HUDEP-2 (cell line): ENCODE data around the gene MPIG6B.

ENCODE experiments used
- DNase-seq, 76 experiments: peaks; one replicate each; lab custom pipeline; 2025; ENCODE audit not compliant: unreplicated experiment in 76 of 76; lab: John Stamatoyannopoulos, UW

The MPIG6B gene, protein sequence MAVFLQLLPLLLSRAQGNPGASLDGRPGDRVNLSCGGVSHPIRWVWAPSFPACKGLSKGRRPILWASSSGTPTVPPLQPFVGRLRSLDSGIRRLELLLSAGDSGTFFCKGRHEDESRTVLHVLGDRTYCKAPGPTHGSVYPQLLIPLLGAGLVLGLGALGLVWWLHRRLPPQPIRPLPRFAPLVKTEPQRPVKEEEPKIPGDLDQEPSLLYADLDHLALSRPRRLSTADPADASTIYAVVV

DNA sequence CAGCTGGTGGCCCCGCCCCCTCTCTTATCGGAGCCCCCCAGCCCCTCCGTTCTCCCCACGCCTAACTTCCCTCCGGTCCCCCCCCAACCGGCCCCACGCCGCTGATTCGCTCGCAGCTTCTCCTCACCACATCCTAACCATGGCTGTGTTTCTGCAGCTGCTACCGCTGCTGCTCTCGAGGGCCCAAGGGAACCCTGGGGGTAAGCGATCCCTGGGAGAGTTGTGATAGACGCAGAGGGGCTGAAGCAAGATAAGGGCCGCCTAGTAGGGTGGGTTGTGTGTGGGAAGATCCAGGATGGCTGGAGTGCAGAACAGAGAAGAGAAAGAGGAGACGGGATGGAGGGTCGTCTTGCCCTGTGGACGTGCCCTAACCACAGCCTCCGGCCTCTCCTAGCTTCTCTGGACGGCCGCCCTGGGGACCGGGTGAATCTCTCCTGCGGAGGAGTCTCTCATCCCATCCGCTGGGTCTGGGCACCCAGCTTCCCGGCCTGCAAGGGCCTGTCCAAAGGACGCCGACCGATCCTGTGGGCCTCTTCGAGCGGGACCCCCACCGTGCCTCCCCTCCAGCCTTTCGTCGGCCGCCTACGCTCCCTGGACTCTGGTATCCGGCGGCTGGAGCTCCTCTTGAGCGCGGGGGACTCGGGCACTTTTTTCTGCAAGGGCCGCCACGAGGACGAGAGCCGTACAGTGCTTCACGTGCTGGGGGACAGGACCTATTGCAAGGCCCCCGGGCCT is at the start of gene MPIG6B:
Gene MPIG6B, plus strand, starts transcription at position 129 of the 735 bp plus-strand sequence. Its CDS starts 11 bp downstream, at position 140.
- DNase-seq, result no peak

DNA sequence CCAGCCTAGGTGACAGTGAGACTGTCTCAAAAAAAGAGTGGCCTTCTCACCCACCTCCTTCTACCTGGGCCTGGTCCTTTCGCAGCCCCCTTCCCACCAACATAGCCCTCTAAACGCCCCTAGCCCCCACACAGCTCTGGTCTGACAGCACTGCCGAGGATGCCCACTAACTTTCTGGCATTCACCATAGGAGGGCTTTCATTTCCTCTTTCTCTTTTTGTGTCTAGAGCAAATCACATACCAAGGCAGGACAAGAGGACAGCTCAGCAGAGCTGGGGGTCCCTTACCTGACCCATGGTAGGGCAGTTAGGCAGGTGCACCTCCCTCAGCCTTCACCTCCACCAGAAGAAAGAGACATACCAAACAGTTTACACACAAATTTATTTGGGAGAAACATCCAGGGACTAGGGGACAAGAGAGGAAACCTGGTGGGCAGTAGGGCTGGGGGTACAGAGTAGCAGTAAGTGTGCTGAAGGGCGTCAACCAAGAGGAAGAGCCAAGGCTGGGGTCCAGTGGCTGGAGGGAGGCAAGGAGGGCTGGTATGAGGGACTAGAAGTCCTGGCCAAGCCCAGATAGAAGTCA is 46.8 kb upstream of the MPIG6B start:
- no peak for DNase-seq

DNA sequence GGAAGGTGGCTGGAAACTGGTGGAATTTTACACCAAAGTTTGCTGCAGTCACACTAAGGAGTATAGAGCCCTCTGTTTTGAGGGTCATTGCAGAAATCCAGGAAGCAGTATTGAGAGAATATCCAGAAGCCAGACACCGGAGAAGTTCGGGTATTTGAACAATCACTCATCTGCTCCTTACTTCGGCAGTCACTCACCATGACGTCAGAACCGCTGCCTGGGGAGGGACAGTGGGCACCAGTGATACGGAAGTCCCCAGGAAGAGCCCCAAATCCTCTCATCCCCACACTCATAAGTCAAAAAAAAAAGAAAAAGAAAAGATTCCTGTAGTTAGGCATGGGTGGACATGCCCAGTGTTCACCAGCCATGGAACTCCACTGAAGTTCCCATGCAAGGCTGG is 46.3 kb upstream of the MPIG6B start:
- no peak for DNase-seq

DNA sequence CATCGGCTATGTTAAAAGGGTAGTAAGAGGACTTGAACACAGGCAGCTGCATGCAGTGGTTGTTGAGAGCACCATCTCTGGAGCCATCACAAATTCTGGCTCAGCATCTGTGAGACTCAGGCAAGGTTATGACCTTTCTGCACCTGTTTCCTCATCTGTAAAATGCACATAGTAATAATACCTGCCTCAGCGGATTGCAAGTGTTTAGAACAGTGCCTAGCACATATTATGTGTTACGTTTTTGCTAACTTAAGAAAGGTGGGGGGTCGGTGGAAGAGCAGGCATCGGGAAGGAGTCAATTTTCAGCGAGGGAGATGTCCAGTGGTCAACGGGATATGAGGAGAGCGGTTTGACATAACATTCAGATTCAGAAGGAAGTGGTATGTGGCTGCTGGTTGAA is 45.2 kb upstream of the MPIG6B start:
- no peak for DNase-seq

DNA sequence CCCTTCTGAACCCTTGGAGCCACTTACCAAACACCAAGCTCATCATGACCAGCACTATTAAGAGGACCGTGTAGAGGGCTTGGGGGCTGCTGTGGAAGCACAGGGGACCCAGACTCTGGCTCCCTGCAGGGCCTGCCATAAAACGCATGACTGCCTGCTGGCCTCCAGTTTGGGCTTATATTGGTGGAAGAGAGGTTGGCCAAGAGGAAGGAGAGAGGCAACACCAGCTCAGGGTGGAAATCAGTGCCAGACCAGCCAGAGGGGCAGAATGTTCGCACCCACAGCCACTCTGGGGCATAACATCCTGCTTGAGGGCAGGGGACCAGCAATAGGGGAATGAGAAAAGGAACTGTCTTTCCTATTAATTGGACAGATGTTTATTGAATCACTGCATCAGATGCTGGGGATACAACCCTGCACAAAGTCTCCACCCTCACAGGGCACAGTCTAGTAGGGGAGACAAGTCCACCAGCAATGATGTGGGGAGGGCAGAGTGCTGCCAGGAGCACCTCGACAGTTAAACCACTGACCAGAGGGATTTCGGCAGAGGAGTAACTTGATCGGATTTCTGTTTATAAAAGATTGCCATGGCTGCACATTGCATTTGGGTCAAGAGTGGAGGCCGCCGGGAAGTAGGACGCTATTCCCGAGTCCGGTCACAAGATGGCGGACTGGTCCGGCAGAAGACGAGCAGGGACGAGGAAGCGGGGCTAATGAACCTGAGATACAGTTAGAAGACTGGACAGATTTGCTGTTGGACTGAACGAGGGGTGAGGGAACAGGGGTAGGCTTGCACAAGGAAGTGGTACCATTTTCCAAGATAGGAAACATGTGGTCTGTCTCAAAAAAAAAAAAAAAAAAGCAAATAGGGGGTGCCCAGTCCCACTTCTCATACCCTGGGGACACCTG is 42.7 kb upstream of the MPIG6B start, which contains the start of gene LY6G5C:
Gene LY6G5C, minus strand, starts transcription at position 842 of the 909 bp plus-strand sequence. Its CDS starts 694 bp downstream, at position 148.
- DNase-seq, result peak in 70 of 76 experiments; percentile 21 to 86 (median 70)

DNA sequence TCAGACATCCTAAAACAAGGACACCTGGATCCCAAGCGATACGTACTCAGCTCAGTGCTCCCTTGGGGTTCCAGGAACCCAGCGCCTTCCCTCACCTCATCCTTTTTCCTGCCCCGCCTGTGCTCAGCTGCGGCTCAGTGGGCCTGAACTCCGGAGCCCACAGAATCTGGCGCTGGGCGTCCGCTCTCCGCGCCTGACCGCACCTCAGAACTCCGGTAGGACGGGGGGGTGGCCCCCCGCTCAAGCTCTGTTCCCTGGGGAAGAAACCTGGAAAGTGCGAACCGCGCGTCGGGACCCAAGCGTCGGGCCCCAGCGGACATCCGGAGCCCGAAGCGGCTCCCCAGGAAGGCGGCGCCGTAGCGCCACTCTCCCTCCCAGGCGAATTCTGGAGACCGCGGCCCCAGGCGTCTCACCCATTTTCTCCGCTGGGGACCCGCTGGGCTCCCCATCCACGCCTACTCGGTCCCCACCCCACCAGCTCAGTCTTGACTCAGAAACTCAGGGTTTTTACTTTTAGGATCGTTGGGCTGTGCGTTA is 42.0 kb upstream of the MPIG6B start:
- DNase-seq, result peak in 20 of 76 experiments; percentile 16 to 45 (median 32)

DNA sequence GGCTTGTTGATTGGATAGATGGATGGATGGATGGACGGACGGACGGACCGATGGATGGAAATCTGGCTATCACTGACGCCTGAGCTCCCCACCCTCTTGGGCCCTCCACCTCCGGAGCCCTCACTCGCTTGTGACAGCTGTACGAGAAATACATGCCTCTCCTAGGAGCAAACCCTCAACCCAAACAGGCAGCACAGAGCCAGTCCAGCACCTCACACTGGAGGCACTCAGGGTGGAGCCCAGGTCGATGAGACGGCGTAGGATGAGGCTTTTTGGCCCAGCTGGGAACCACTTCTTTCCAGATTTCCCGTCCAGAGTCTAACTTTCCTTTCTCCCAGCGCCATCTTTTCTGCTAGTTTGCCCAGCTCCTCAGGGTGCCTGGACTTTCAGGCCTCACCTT is 39.6 kb upstream of the MPIG6B start:
- no peak for DNase-seq

DNA sequence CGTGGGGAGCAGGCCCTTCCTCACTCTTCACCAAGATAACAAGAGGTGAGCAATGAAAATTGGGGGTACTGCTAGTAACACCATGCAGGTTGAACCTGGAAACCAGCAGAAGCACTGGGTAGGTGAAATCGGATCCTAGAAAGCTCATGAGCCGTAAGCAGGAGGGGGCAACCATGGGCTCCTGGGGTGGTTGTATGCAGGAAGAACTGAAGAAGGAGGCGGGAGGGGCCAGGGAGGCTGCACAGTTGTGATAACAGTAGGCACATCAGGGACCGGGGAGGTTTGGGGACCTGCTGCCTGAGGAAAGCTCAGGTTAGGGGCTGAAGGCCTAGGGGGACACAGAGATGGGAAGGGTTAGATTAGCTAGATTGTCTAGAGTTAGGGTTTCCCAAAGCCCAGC is 36.7 kb upstream of the MPIG6B start:
- DNase-seq, result peak in 40 of 76 experiments; percentile 5 to 66 (median 40)

DNA sequence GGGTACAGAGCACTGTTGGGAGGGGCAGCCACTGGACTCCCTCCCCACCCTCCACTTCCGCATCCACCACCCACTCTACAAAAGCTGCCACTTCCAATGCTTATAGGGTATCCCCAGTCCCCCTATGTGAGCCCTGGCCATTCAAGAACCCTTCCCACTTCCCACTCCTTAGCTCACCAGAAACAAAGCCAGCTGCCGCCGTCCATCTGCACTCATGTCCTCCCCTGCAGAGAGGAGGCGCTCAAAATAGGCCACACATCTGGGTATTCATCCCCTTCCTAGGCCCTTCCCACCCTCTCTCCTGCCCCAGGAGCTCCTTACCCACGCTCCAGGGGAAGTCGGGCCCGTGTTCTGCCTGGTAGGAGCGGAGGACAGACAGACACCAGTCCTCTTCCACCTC is 35.9 kb upstream of the MPIG6B start:
- no peak for DNase-seq

DNA sequence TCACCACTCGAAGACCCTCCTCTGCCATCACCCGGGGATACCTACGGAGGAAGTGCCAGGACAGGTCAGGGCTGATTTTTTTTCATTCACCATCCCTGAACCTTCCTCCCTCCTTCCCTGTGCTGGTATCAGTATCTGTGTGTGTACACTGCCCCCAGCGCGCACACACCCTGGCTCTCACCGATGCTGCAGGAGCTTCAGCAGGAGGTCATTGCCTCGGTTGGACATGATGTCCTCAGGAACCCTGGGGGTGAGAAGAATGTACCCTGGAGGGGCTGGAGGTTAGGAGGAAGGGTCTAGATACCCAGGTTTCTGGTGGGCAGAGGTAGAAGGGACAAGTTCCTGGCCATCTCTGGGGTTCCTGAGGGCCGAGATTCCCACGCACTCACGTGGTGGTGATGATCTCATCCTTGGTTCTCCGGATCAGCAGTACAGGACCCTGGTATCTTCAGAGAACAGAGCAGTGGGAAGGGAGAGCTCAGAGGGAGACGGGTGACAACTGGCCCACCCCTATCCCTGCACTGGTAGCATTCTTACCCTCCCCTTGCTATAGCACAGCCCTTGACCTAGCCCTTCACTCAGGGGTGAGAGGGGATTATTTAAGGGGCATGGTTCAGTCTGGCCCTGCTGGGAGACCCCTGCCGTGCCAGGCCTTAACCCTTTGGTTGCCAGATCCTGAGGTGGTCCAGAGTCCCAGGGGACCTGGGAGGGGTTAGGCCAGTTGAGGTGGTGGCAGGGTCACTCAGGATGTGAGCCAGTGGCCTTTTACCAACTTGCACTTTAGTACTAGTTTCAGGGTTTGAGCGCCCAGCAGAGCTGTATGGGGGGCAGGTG is 35.1 kb upstream of the MPIG6B start:
- DNase-seq, result no peak

DNA sequence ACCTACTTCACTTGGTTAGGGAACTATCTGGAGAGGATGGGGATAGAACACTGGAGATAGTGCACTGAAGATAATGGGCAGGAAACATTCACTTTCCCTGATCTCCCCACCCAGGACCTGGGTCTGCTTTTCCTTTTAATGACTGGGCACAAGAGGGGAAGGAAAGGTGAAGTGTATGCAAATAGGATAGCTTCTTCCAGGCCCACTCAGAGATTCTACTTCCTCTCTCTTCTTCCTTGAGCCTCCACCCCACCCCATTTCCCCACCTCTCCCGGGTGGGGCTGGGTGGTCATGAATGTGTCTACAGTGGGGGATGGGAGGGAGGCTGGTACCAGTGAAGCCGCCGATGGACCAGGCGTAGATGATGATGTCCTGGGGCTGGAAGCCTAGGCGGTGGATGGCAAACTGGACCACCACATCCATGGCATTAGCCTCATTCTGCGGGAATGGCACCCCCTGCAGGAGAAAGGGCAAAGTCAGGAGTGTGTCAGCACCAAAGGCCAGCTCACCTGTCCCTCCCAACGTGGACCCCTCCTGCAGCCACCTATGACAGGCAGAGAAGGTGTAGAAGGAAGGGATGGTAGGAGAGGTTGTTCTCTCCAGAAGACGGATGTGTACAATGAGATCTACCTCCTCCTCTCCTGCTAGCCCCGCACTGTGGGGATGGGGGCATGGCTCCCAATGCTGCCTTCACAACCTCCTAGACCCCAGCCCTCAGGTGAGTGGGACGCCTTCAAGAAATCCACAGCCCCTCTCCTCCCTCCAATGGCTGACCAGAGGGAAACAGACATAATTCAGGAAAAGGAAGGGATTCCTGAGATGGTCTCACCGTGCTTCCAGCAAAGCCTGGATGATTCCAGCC is 33.7 kb upstream of the MPIG6B start:
- DNase-seq, result peak in 2 of 76 experiments; percentile 11 to 16

DNA sequence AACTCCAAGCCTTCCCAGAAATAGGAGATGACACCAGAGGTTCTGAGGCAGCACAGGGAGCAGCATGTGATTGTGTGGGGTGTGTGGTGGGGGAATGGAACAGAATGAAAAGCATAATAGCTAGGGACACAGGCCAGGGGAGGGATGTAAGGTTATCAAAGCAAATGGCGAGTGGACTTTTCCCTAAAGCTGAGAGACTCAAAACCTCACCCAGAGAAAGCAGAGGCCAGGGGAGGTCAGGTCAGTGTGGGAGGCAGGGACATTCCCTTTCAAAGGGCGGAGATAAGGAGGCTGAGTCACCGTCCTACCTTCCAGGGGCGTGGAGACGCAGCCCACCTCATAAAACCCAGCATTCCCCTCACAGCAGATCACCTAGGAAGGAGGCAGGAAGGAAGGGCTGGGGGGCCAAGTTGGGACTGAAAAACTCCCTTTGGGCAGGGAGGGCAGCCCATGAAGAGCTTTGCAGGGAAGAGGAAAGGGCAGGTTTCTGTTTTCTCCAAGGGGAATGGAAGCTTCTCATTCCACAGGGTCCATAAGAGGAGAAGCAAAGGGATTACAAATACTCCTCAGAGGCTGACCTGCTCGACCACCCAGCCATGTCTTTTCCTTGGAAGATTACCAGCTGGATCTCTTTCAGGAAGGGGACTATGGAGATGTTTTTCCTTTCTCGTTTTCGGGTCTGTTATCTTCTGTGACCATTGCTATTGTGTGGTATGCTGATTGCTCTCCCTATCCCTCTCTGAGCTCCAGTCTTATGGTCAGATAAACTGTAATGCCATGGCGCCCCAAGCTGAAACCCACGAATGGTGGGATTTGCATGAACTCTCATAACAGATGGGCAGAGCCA is 32.7 kb upstream of the MPIG6B start:
- peak in 53 of 76 experiments; percentile 13 to 70 (median 38) for DNase-seq

DNA sequence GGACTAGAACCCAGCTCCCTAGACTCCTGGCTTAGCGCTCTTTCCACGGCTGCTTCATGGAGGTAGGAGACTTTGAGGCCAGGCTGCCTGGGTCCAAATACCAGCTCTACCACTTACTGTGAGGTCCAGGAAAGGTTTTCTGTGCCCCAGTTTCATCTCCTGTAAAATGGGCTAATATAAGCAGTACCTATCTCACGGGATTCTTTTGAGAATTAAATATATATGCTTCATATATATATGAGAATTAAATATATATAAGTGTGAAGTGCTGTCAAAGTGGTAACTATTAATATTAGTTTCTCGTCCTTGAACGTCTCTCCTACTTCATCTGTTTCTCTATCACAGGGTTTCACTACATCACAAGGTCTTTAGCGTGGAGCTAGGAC is 32.1 kb upstream of the MPIG6B start:
- no peak for DNase-seq

DNA sequence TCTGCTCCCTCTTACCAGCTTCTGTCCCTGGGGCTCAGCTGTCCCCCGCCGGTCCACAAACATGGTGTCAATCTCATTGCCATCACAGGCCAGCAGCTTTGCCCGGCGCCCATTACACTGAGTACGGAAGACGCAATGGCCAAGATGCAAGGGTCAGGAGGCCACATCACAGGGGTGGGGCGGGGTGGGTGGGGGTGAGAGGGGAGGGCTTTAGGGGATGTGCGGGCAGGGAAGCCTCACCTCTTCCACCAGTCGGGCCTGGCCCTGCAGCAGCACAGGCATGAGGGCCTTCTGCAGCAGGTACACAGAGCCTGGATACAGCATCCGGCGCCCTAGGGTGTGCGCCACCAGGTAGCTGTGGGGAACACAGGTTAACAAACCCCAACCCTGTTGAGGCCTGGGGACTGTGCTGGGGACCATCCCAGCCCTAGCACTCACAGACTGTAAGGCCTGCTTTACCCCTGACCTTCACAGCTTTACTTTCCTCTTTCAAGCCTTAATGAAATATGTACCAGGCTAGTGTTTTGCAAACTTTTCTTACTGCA is 31.5 kb upstream of the MPIG6B start:
- DNase-seq, result no peak

DNA sequence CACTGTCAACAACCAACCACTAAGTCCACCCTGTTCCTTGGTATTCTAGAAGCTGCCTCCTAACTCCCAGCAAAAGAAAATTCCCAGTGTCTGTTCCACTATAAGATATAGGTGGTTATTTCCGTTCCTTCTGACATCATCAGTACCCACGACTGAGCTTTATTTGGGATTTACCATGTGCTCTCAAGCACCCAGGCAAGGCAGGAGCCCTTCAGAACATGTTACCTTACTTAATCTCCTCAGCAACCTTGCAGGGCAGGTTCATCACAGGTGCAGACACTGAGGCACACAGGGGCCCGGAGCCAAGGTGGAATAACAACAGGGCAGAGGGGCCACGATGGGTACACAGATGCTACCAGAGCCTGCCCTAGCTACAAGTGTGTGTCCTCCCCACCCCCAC is 30.8 kb upstream of the MPIG6B start:
- no peak for DNase-seq

DNA sequence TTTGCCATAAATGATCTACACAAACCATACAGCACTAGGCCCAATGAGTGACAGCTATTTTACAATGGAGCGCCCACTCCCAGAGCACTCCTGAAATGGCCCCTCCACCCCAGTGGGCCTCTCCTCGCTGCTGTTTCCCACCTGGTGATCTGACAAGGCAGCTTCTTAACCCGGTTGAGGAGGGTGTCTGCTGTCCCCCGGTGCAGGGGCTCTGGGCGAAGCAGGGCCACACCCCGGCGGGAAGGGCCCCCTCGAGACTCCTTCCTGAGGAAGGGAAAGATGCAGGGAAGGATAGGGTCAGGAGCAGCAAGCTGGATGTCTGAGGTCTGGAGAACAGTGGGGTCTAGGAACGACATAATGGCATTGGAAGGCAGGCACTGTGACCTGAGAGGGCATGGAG is 30.3 kb upstream of the MPIG6B start:
- no peak for DNase-seq

DNA sequence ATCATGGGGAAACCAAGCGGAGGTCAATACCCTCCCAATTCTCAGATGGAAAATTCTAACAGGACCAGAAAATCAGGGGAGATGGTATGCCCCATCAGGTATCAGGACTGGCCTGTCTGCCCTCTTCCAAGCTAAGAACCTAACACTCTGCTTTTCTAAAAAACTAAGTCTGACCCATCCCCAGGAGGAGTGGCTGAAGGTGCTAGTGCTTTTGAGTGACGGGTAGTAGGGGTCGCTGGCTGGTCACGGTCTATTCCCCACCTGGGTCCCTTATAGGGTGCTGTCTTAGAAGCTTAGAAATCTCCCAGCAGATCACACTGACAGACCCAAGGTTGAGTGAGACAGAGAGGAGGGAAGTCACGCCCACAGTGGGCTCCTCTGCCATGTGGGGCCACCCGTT is 29.6 kb upstream of the MPIG6B start:
- no peak for DNase-seq

DNA sequence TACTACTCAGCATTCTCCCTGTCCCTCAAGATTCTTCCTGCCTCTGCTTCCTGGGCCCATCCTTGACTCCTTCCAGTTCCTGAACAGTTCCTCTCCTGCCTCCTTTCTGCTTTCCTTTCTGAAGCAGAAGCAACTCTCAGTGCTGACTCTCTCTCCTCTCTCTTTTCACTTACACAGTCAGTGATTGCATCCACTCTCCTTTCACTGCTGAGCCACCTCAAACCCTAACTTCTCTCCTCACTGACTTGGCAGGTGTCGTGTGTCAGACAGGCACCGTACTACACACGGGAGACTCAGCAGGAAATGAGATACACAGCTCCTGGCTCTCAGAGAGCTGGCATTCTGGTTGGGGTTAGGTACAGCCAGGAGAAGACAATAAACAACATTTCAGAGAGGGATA is 25.6 kb upstream of the MPIG6B start:
- no peak for DNase-seq
